Stimulated activated CD4-positive, alpha-beta T cell treated with anti-CD3 and anti-CD28 coated beads, Interleukin-12 subunit alpha, Interleukin-12 subunit beta, amount 100 ng/mL, for 48 hours (primary cell): ENCODE results near the gene TP53I11.
A peak's percentile ranks its signal among the peaks of the same experiment; 100 is the strongest.

Experiments used
- DNase-seq, 3 donors: peaks; one replicate each; pipeline ENCODE4 v3.0.0-alpha.2; 2020; ENCODE audit warnings: low read depth in 2 of 3, low spot score in 1 of 3

TP53I11 gene

GRCh38 chr11:44916331-44916730, 34.4 kb downstream of the TP53I11 start:
- no peak for DNase-seq

- DNase-seq = no peak
Measured at GRCh38 chr11:44915621-44916020, 35.1 kb downstream of the TP53I11 start.

- DNase-seq = no peak
Measured at GRCh38 chr11:44915004-44915403, 35.7 kb downstream of the TP53I11 start.

DNA sequence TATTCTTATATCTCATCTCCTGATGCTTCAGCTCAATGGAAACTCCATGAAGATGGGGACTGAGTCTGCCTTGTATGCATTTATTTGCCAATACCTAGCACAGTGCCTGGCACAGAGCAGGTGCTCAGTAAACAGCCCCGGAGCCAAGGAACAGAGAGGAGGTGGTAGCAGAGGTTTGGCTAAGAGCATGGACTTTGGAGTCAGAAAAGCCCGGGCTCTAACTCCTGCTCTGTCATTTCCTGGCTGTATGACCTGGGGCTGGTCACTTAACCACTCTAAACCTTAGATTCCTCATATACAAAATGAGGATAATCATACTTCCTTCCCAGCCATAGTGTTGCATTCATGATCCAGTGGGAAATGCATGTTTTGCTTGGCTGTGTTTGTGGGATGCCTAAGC, 36.6 kb downstream of the TP53I11 start:
- DNase-seq = no peak

GRCh38 chr11:44913502-44913901, 37.2 kb downstream of the TP53I11 start:
- no peak for DNase-seq

- no peak for DNase-seq
Measured at GRCh38 chr11:44912270-44912987, 38.3 kb downstream of the TP53I11 start.

DNA sequence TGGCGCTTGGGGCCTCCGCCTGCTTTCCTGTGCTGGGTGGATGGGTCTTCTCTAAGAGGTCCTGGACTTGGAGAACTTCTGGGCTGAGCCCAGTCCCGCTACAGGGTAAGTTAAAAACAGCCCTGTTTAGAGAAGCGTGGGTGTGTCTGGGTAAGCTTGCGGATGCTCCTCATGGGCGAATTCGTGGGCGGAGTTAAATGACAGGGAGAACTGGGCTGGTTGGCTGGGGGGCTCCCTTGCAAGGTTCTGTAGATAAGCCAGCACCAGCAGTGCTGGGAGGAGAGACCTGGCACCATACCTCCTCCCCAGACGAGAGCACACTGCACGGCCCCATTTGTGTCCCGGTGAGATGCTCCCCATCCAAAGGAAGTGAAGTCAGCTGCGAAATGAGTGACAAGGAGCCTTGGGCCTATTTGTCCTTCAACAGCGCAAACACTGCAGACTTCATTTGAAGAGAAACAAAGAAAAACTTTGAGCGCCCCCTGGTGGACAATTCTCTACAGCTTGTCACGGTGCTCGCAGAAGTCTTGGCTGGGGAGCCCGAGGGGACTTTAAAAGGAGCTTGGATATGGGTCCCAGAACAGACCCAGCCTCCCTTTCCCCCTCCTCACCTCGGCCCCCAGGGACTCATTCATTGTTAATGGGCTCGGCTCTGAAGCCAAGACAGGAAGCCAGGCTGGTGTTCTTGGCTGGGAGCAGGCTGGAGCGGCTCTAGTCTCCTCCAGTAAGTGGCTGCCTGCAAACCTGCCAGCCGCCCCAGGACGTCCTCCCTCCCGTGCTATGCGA, 39.5 kb downstream of the TP53I11 start:
- peak; percentile 71 to 97 (median 82) for DNase-seq

- no peak for DNase-seq
Measured at GRCh38 chr11:44910591-44910990, 40.1 kb downstream of the TP53I11 start.

DNA sequence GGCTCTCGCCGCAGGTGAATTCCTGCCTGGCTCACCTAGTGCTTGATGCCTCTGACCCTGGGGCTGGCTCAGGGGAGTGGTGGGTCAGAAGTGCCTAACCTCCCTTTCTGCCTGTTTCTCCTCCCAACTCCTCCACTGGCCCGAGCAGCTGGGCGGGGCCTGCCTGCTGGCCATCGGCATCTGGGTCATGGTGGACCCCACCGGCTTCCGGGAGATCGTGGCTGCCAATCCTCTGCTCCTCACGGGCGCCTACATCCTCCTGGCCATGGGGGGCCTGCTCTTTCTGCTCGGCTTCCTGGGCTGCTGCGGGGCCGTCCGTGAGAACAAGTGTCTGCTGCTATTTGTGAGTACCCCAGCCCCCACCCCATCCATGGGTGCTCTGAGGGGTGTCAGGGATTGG, 41.1 kb downstream of the TP53I11 start:
- DNase-seq = no peak

GRCh38 chr11:44906649-44907048, 44.0 kb downstream of the TP53I11 start:
- DNase-seq = no peak

DNA sequence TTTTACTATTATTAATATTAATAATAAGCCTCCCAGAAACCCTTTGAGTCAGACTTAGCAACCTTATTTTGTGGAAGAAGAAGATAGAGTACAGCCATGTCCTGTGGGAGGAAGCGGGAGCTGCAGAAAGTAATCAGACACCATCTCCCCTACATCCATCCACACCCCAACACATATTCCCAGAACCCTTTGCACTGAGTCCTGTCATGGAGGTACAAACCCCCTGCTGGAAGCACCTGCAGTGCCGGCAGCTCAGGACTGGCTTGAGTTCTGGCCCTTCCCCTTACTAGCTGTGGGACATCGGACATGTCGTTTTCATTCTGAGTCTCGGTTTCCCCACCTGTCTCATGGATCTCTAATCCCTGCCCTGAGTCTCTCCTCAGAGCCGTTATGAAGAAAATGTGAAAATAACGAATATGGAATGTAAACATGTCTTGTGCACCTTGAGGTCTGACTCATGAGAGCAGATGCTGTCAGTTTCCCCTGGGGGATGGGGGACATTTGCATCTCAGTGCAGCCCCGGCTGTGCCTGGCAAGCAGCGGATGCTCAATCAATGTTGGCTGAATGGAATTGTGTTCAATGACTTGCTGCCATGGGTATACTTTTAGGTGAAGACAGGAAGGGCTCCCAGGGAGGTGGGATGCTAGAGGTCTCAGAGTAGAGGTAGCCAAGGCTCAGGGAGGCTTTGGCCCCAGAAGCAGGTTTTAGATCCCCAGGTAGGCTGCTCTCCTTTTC, 45.4 kb downstream of the TP53I11 start:
- no peak for DNase-seq

- DNase-seq = no peak
Measured at GRCh38 chr11:44904261-44905020, 46.2 kb downstream of the TP53I11 start.

DNA sequence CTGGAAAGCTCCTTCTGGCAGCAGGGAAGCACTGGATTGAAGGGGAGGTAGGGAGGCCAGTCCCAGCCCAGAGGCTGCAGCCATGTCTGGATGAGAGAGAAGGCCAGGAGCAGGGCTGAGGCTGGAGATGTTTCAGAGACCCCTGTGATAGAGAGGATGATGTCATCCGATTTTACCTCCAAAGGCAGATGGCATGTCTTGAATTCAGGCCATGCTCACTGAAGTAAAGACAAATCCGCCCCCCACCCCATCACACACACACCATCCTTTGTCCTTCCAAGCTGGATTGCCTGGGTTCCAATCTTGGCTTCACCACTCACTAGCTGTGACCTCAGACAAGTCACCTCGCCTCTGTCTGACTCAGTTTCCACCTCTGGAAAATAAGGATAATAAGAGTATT, 47.2 kb downstream of the TP53I11 start:
- no peak for DNase-seq

DNA sequence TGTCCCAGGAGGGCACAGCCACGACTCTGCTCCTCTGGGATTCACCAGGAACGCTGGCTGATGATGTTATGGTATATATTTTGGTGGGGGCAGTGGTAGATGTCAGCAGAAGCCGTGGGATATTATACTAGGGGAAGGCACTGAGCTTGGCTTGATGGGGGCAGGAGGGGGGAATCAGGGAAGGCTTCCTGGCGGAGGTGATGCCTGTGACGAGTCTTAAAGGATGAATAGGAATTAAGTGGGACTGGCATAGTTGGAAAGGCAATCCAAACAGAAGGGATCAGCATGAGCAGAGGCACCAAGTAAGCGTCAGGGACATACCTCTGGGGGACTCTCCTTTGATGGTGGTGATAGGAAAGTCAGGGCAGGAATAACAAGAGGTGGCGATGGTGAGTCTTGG, 47.6 kb downstream of the TP53I11 start:
- DNase-seq = no peak

DNA sequence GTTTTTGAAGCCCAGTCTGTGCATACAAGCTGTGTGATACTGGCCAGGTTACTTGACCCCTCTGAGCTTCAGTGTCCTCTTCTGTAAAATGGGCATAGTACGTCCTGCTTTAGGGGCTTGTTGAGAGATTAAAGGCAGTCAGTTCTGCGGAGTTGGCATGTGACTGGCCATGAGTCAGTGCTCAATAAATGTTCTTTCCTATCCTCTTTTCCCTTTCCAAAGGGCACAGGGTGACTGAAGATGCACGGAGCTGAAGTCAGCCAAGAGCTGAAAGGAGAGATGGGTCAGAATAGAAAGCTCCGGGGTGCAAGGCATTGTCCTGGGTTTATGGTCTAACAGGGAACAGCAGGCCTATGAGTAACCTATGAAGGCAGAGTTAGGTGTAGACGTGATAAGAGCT, 48.9 kb downstream of the TP53I11 start:
- DNase-seq = no peak

GRCh38 chr11:44901120-44901633, 49.5 kb downstream of the TP53I11 start:
- DNase-seq = no peak

- DNase-seq = peak; percentile 26 to 44 (median 34)
Measured at GRCh38 chr11:44899959-44900358, 50.7 kb downstream of the TP53I11 start.

GRCh38 chr11:44893846-44894617, 56.7 kb downstream of the TP53I11 start:
- DNase-seq = peak; percentile 25 to 48 (median 47)

- no peak for DNase-seq
Measured at GRCh38 chr11:44893308-44893822, 57.3 kb downstream of the TP53I11 start.

- no peak for DNase-seq
Measured at GRCh38 chr11:44892843-44893242, 57.8 kb downstream of the TP53I11 start.
